GM18517 (cell line): Measurements from ENCODE around the gene COG1.
"Not testable (repeated sequence)": the region's sequence is repeated elsewhere in the genome, so short reads cannot be mapped to it uniquely, and the experiment has no call there.

Experiments used
- ATAC-seq: cut with Tn5 transposase; IDR thresholded peaks from one replicate; pipeline ENCODE4 v1.9.1; 2021; ENCODE audit warnings: mild to moderate bottlenecking, moderate library complexity; ENCODE audit not compliant: unreplicated experiment

COG1 gene

GRCh38 chr17:73192894-73193701 is at the start of gene COG1:
TSS of gene COG1 (plus strand) at chr17:73193055. CDS start at chr17:73193070, 15 bp downstream.
- ATAC-seq, result peak; percentile 49

GRCh38 chr17:73144209-73144608 is 48.6 kb upstream of the COG1 start:
- not testable (repeated sequence) for ATAC-seq

GRCh38 chr17:73145641-73146040 is 47.2 kb upstream of the COG1 start:
- ATAC-seq, result no peak

- ATAC-seq, result not testable (repeated sequence)
These were observed 45.1 kb upstream of the COG1 start for GRCh38 chr17:73147791-73148190.

- ATAC-seq, result no peak
These were observed 44.1 kb upstream of the COG1 start for GRCh38 chr17:73148540-73149334.

GRCh38 chr17:73150622-73151300 is 42.1 kb upstream of the COG1 start:
- ATAC-seq, result not testable (repeated sequence)

- no peak for ATAC-seq
These were observed 40.8 kb upstream of the COG1 start for GRCh38 chr17:73151916-73152632.

- peak; percentile 6 for ATAC-seq
These were observed 37.3 kb upstream of the COG1 start for GRCh38 chr17:73155410-73156165.

GRCh38 chr17:73156166-73156840 is 36.6 kb upstream of the COG1 start:
- peak; percentile 51 for ATAC-seq

GRCh38 chr17:73156887-73157520 is 35.9 kb upstream of the COG1 start:
- ATAC-seq, result no peak

GRCh38 chr17:73157521-73157890 is 35.3 kb upstream of the COG1 start:
- ATAC-seq, result no peak

- no peak for ATAC-seq
These were observed 34.7 kb upstream of the COG1 start for GRCh38 chr17:73158133-73158532.

GRCh38 chr17:73160980-73161630 is 31.8 kb upstream of the COG1 start:
- ATAC-seq, result no peak

- no peak for ATAC-seq
These were observed 29.8 kb upstream of the COG1 start for GRCh38 chr17:73163043-73163442.

GRCh38 chr17:73165616-73166404 is 27.0 kb upstream of the COG1 start:
- ATAC-seq, result no peak

GRCh38 chr17:73166731-73167581 is 25.9 kb upstream of the COG1 start:
- peak; percentile 46 for ATAC-seq

- ATAC-seq, result no peak
These were observed 24.2 kb upstream of the COG1 start for GRCh38 chr17:73168667-73169066.
